ENCODE results near the gene NMNAT2. TPM values are rescaled to one million over a fixed set of nuclear protein-coding genes. Genes with fewer than 3 reads are reported as not detected.

The NMNAT2 gene
- polyA plus RNA-seq, 3 donors = 0.22 to 0.43 TPM; not detected in 1

- H3K27ac ChIP-seq (ENCODE audit: low read depth in 1 of 2, low read length in 2 of 2) = peak overlapping the region in 1 of 2 donors; percentile 61
- Mint-ChIP-seq H3K27me3 (ENCODE audit: low read depth in 3 of 3) (peaks cover 2 to 13% (median 3%) of the 10 kb centered on the region in 3 donors), H3K4me3 (no peak overlapping the region), H3K36me3 (no peaks in the 10 kb centered on the region), H3K9me3 (peaks cover 0 to 5% (median 0%) of the 10 kb centered on the region in 7 donors), H3K27ac (peak overlapping the region in 1 of 7 donors; percentile 60), H3K4me1 (peaks cover 42% of the 10 kb centered on the region)
- no peaks in the 10 kb centered on the region for H3K79me2 ChIP-seq (ENCODE audit: insufficient read depth, low read length)
- DNase-seq = no peak
- H4K20me1 ChIP-seq (ENCODE audit: insufficient read depth, low read length) = no peaks in the 10 kb centered on the region
- no peaks in the 10 kb centered on the region for H3K27me3 ChIP-seq (ENCODE audit: control insufficient read depth in 2 of 2, insufficient read depth in 2 of 2, low read length in 2 of 2)
- H3K36me3 ChIP-seq (replicated peaks in 1 of 2; ENCODE audit: control insufficient read depth in 1 of 2, insufficient read depth in 2 of 2, low read length in 2 of 2) = no peaks in the 10 kb centered on the region
- H3K4me3 ChIP-seq (replicated peaks in 1 of 3; ENCODE audit: low read depth in 2 of 3, low read length in 3 of 3) = no peak overlapping the region
- H3K9ac ChIP-seq (ENCODE audit: insufficient read depth, low read length, poor library complexity, severe bottlenecking) = no peak overlapping the region
- H3K9me3 ChIP-seq (replicated peaks in 1 of 2; ENCODE audit: control insufficient read depth in 1 of 2, insufficient read depth in 1 of 2, low read length in 2 of 2) = no peaks in the 10 kb centered on the region
- no CpG with 5 or more reads among the region's 3 CpGs for WGBS (ENCODE audit: insufficient coverage)
- no peak overlapping the region for H3K4me2 ChIP-seq (replicated peaks; ENCODE audit: extremely low read depth, low read length, poor library complexity, severe bottlenecking)
- H3K4me1 ChIP-seq (ENCODE audit: control insufficient read depth in 1 of 2, insufficient read depth in 2 of 2, low read length in 2 of 2) = peaks cover 34 to 42% of the 10 kb centered on the region in 2 donors
- intact Hi-C loops (cut with micrococcal nuclease) = no loop called here
- H2AFZ ChIP-seq (ENCODE audit: insufficient read depth, low read depth, low read length, poor library complexity, severe bottlenecking) = no peak overlapping the region
- TF ChIP-seq CTCF (IDR thresholded peaks at IDR 0.05) = no peak
Observed at GRCh38 chr1:183245357-183245756, 172.8 kb downstream of the NMNAT2 start.

- peak overlapping the region; percentile 39 to 92 (median 77) for H3K27ac Mint-ChIP-seq
- H3K9me3 Mint-ChIP-seq = peaks cover 0 to 2% (median 0%) of the 10 kb centered on the region in 7 donors
- no peaks in the 10 kb centered on the region for H3K9me3 ChIP-seq (replicated peaks in 1 of 2; ENCODE audit: control insufficient read depth in 1 of 2, insufficient read depth in 1 of 2, low read length in 2 of 2)
- peaks cover 2 to 15% (median 3%) of the 10 kb centered on the region in 3 donors for H3K27me3 Mint-ChIP-seq (ENCODE audit: low read depth in 3 of 3)
- H3K36me3 ChIP-seq (replicated peaks in 1 of 2; ENCODE audit: control insufficient read depth in 1 of 2, insufficient read depth in 2 of 2, low read length in 2 of 2) = no peaks in the 10 kb centered on the region
- H4K20me1 ChIP-seq (ENCODE audit: insufficient read depth, low read length) = no peaks in the 10 kb centered on the region
- DNase-seq = peak; percentile 11 to 21 (median 17)
- no peaks in the 10 kb centered on the region for H3K36me3 Mint-ChIP-seq
- no peak overlapping the region for H3K9ac ChIP-seq (ENCODE audit: insufficient read depth, low read length, poor library complexity, severe bottlenecking)
- peak overlapping the region in 1 of 3 experiments; percentile 6 for H3K4me3 ChIP-seq (replicated peaks in 1 of 3; ENCODE audit: low read depth in 2 of 3, low read length in 3 of 3)
- H2AFZ ChIP-seq (ENCODE audit: insufficient read depth, low read depth, low read length, poor library complexity, severe bottlenecking) = no peak overlapping the region
- no peaks in the 10 kb centered on the region for H3K79me2 ChIP-seq (ENCODE audit: insufficient read depth, low read length)
- H3K27me3 ChIP-seq (ENCODE audit: control insufficient read depth in 2 of 2, insufficient read depth in 2 of 2, low read length in 2 of 2) = no peaks in the 10 kb centered on the region
- peaks cover 41% of the 10 kb centered on the region for H3K4me1 Mint-ChIP-seq
- intact Hi-C loops (cut with micrococcal nuclease) = no loop called here
- WGBS (ENCODE audit: insufficient coverage) = 22% methylated on average over 1 of the region's 1 CpG
- H3K27ac ChIP-seq (ENCODE audit: low read depth in 1 of 2, low read length in 2 of 2) = peak overlapping the region in 1 of 2 donors; percentile 61
- H3K4me2 ChIP-seq (replicated peaks; ENCODE audit: extremely low read depth, low read length, poor library complexity, severe bottlenecking) = peak overlapping the region; percentile 10
- no peak overlapping the region for H3K4me3 Mint-ChIP-seq
- peaks cover 34 to 42% of the 10 kb centered on the region in 2 donors for H3K4me1 ChIP-seq (ENCODE audit: control insufficient read depth in 1 of 2, insufficient read depth in 2 of 2, low read length in 2 of 2)
- no peak for TF ChIP-seq CTCF (IDR thresholded peaks at IDR 0.05)
Observed at GRCh38 chr1:183244466-183244865, 173.7 kb downstream of the NMNAT2 start.

Data from CD14-positive monocyte (primary cell).